Transverse colon (tissue), 4 donors: ENCODE measurements around the gene SLC19A1.

ENCODE experiments used
- EP300 ChIP-seq: sonication (generic); formaldehyde crosslinking; IDR thresholded peaks from one replicate; pipeline ENCODE4 v1.6.1; 2017; ENCODE audit warnings: antibody characterized with exemption, low read depth
- POLR2A ChIP-seq: fragments of 450-650 bp; IDR thresholded peaks from one replicate; pipeline ENCODE4 v1.6.1; 2016; ENCODE audit warnings: antibody characterized with exemption, mild to moderate bottlenecking, moderate library complexity
- POLR2AphosphoS5 ChIP-seq, 3 donors: sonication (generic); formaldehyde crosslinking; IDR thresholded peaks; one replicate each; pipeline ENCODE4 v1.6.1; 2016; ENCODE audit warnings: antibody characterized with exemption in 3 of 3
- TF ChIP-seq, protein P1 (sequence below), 5 experiments: fragments of 200-600 bp in 3 of 5; fragments of 450-650 bp in 2 of 5; sonication (generic) in 3 of 5; IDR thresholded peaks; 1 replicate in 2 of 5; 2 replicates in 3 of 5; pipeline ENCODE4 v1.5.1; 2016 to 2017; ENCODE audit warnings: antibody characterized with exemption in 5 of 5, inconsistent platforms in 3 of 5, mild to moderate bottlenecking in 2 of 5, moderate library complexity in 1 of 5

DNA sequence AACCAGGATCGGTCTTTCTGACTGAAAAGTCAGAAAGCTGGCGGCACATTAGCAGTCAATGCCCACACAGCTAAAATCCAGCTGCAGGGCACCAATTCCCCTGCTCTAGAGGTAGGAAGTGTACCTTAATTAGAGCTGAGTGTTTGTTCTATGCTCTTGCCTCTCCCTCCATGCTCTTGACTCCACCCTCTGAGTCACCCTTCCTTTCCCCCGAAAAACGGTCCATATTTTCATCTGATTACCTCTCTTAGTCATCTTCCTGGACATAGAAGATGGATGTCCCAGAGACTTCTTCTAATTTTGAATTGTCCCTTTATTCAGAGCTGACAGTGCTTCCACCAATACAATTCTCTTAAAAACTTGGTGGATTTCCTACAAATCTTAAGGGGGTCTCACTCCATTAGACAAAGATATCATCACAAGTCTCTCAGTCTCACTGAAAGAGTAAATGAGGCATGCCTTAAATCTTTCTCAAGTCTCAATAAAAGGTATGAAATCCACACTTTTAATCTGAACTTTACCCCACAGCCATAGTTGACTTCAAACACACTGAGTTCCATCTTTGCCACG is 44.1 kb upstream of the SLC19A1 start:
- TF ChIP-seq EP300: no peak
- TF ChIP-seq, protein P1, sequence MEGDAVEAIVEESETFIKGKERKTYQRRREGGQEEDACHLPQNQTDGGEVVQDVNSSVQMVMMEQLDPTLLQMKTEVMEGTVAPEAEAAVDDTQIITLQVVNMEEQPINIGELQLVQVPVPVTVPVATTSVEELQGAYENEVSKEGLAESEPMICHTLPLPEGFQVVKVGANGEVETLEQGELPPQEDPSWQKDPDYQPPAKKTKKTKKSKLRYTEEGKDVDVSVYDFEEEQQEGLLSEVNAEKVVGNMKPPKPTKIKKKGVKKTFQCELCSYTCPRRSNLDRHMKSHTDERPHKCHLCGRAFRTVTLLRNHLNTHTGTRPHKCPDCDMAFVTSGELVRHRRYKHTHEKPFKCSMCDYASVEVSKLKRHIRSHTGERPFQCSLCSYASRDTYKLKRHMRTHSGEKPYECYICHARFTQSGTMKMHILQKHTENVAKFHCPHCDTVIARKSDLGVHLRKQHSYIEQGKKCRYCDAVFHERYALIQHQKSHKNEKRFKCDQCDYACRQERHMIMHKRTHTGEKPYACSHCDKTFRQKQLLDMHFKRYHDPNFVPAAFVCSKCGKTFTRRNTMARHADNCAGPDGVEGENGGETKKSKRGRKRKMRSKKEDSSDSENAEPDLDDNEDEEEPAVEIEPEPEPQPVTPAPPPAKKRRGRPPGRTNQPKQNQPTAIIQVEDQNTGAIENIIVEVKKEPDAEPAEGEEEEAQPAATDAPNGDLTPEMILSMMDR (IDR thresholded peaks at IDR 0.05): no peak
- TF ChIP-seq POLR2AphosphoS5 (IDR thresholded peaks at IDR 0.05): no peak
- no peak for TF ChIP-seq POLR2A
